HT1080 (cell line): ENCODE measurements around the gene XKRX. TPM values are rescaled to one million over a fixed set of nuclear protein-coding genes. Genes with fewer than 3 reads are reported as not detected.

Experiments used
- DNase-seq: peaks from one replicate; pipeline ENCODE4 v3.0.0-alpha.2; 2015; ENCODE audit warnings: low read depth
- polyA plus RNA-seq, 2 experiments: library from polyadenylated mRNA; depleted of rRNA; stranded (reverse); fragments of >200 nt; gene quantifications; 2 replicates each; pipeline ENCODE4 v1.2.3, GENCODE V29; 2015
- total RNA-seq: library from RNA; depleted of rRNA; stranded (reverse); fragments of >200 nt; shearing (Covaris generic); gene quantifications from 2 replicates; pipeline ENCODE4 v1.2.3, GENCODE V29; 2014; rRNA removed

XKRX gene
- 0.13 TPM in 2 replicates for total RNA-seq
- 0.49 and 0.54 TPM in 2 replicates for polyA plus RNA-seq (2015; cell fraction: cytosol; rRNA removed)
- polyA plus RNA-seq (2015; cell fraction: nucleus; rRNA removed): 1.1 and 1.3 TPM in 2 replicates

- DNase-seq: no peak
These were observed at the start of gene XKRX for GRCh38 chrX:100928660-100929613. Gene XKRX (minus strand): TSS chrX:100928917. CDS start chrX:100928304, 613 bp downstream.

- DNase-seq: no peak
These were observed 47.5 kb upstream of the XKRX start for GRCh38 chrX:100976211-100976610.

GRCh38 chrX:100975212-100975611 is 46.5 kb upstream of the XKRX start:
- no peak for DNase-seq

GRCh38 chrX:100973411-100973810 is 44.7 kb upstream of the XKRX start:
- DNase-seq: peak; percentile 74

- no peak for DNase-seq
These were observed 41.2 kb upstream of the XKRX start for GRCh38 chrX:100969936-100970335.

- no peak for DNase-seq
These were observed 40.7 kb upstream of the XKRX start, which contains the start of gene ARL13A for GRCh38 chrX:100969408-100969807. Gene ARL13A (plus strand): TSS chrX:100969708. CDS start chrX:100973690, 3,982 bp downstream.

- no peak for DNase-seq
These were observed 35.6 kb upstream of the XKRX start for GRCh38 chrX:100964362-100964761.

GRCh38 chrX:100962811-100963210 is 34.1 kb upstream of the XKRX start:
- DNase-seq: no peak

GRCh38 chrX:100948557-100948956 is 19.8 kb upstream of the XKRX start:
- DNase-seq: no peak

- DNase-seq: peak; percentile 6
These were observed 17.7 kb upstream of the XKRX start for GRCh38 chrX:100946299-100946927.

- no peak for DNase-seq
These were observed 15.9 kb upstream of the XKRX start for GRCh38 chrX:100944601-100945000.

GRCh38 chrX:100939333-100939732 is 10.6 kb upstream of the XKRX start:
- no peak for DNase-seq

- DNase-seq: no peak
These were observed 7.0 kb upstream of the XKRX start for GRCh38 chrX:100935767-100936166.

- DNase-seq: no peak
These were observed 3.2 kb upstream of the XKRX start for GRCh38 chrX:100931925-100932285.

GRCh38 chrX:100931218-100931924 is 2.7 kb upstream of the XKRX start:
- DNase-seq: no peak

- no peak for DNase-seq
These were observed 2.3 kb downstream of the XKRX start for GRCh38 chrX:100926453-100926852.

GRCh38 chrX:100924375-100924774 is 4.3 kb downstream of the XKRX start:
- no peak for DNase-seq

- no peak for DNase-seq
These were observed 13.2 kb downstream of the XKRX start for GRCh38 chrX:100915562-100915961.

GRCh38 chrX:100913111-100913510 is 15.6 kb downstream of the XKRX start:
- DNase-seq: peak; percentile 23

GRCh38 chrX:100911731-100912130 is 17.0 kb downstream of the XKRX start:
- DNase-seq: peak; percentile 57

GRCh38 chrX:100905620-100906019 is 23.1 kb downstream of the XKRX start:
- no peak for DNase-seq

- no peak for DNase-seq
These were observed 24.3 kb downstream of the XKRX start for GRCh38 chrX:100904433-100904832.
